DMS 273 treated with DMSO at 0.1 percent for 48 hours (cell line): Measurements from ENCODE around the gene FAM117B.
"Not testable (repeated sequence)": the region's sequence is repeated elsewhere in the genome, so short reads cannot be mapped to it uniquely, and the experiment has no call there.

Experiments
- DNase-seq: peaks from one replicate; lab custom pipeline; 2025; lab: John Stamatoyannopoulos, UW

FAM117B gene

DNA sequence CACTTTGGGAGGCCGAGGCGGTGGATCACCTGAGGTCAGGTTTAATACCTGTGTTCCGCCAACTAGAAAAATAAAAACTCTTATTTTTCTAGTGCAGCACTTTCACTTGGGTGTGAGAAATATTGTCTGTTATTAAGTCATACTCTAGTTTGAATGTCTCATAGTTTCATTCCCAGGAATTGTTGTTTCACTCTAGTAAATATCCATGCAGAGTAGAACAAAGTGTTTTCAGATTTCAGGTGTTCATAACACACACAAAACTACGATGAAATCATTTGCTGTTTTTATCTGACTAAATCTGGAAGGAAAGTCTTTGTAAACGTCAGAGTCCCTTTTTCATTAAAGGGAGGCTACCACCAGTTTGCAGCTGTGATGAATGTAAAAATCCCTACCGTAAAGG lies 4.0 kb downstream of the FAM117B start:
- no peak for DNase-seq

- DNase-seq = no peak
Observed at GRCh38 chr2:202639231-202639630, 4.5 kb downstream of the FAM117B start.

DNA sequence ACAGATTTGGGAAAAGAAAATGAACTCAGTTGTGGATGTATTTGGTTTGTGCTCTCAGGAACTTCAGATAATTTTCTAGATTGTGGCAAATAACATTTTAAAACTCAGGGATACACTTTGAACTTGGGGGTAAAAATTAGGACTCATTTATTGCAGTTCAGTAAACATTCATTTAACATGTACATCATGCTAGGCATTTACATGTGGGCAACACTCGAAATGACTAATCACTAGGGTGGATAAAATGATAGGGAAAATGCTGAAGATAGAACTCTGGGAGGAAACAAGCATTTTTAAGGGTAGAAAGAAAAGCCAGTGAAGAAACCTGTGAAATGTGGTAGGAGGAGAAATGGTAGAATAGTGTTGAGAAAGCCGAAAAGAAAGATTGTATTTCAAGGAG lies 7.8 kb downstream of the FAM117B start:
- no peak for DNase-seq

DNA sequence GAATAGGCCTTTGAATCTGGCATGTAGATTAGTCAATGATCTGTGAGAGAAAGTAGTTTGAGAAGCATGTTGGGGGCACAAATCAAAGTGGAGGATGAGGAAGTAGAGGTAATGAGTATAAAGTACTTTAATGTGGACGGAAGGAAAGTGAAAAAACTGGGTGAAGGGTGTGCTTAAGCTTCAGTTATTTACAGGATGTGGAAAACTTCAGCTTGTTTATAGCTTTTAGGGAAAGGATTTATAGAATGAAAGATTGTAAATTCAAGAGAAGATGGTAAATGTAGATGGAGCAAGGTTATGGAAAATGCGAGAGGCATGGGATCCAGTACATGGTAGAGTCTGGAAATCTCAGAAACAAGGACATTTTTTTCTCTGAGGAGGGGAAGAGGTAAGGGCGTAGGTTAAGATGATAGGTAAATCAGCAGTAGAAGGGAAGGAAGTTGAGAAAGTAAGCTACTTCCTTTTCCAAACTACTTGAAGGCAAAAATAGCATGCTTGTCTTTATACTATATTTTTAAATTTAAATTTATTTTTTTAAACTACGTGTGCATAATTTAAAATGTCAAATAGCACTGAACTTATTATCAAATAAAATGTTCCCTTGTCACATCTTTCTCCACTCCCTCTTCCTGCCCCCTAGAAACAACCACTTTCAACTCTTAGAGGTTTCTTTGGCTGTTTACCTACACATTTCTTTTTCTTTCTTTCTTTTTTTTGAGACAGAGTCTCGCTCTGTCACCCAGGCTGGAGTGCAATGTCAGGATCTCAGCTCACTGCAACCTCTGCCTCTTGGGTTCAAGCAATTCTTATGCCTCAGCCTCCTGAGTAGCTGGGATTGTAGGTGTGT lies 8.5 kb downstream of the FAM117B start:
- DNase-seq = no peak

DNA sequence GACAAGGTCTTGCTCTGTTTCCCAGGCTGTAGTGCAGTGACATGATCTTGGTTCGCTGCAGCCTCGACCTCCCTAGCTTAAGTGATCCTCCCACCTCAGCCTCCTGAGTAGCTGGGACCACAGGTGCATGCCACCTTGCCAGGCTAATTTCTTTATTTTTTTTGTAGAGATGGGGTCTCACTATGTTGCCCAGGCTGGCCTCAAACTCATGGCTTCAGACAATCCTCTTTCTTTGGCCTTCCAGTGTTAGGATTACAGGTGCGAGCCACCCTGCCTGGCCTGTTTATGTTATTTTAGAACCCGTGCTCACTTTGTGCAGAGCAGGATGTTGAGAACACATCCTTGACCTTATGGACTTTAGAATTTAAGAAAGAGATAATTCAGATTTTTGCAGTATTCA lies 17.4 kb downstream of the FAM117B start:
- DNase-seq = no peak

DNA sequence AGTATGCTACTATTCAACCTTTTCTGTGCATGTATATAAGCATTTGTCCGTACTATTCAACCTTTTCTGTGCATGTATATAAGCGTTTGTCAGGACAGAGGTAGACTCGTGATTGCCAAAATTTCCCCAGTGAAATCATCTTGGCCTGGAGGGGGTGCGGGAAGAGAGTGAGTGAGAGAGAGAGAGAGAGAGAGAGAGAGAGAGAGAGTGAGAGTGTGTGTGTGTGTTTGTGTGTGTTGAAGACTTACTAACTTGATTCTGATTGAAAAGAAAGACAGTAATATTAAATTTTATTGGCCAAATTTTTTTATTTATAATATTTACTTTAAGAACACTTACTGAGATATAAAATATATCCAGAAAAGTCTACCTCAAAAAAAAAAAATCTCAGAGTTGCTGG lies 19.1 kb downstream of the FAM117B start:
- no peak for DNase-seq

- no peak for DNase-seq
Observed at GRCh38 chr2:202657876-202658275, 23.1 kb downstream of the FAM117B start.

DNA sequence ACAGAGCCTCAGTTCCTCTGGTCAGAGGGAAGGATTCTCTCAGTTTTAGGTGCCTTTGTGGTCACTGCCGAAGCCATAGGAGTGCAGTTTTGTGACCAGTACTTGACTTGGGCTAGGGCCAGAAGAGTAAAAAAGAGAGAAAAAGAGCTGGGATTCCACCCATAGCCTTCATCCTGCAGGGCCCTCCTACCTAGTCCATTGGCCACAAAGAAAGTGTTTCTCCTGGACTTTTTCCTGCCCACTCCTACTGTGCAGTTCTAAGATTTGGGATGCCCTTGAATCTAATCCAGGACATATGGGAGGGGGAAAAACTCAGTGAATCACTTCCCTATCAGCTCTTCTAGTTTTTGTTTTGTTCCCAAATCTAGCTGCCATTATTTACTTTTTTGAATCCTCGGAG lies 26.0 kb downstream of the FAM117B start:
- no peak for DNase-seq

DNA sequence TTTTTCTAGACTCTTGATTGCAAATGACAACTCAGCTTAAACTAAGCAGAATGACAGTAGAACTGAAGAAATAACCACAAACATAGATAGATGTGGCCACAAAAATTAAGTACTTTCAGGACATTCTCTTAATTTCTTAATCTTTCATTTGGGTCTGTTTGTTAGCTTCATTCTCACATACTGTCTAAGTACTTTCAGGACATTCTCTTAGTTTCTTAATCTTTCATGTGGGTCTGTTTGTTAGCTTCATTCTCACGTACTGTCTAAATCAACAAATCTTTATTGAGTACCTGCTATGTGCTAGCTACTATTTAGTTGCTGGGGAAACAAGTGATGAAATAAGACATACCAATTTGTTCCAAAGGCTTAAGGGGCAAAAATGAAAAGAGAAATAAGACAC lies 35.1 kb downstream of the FAM117B start:
- no peak for DNase-seq

DNA sequence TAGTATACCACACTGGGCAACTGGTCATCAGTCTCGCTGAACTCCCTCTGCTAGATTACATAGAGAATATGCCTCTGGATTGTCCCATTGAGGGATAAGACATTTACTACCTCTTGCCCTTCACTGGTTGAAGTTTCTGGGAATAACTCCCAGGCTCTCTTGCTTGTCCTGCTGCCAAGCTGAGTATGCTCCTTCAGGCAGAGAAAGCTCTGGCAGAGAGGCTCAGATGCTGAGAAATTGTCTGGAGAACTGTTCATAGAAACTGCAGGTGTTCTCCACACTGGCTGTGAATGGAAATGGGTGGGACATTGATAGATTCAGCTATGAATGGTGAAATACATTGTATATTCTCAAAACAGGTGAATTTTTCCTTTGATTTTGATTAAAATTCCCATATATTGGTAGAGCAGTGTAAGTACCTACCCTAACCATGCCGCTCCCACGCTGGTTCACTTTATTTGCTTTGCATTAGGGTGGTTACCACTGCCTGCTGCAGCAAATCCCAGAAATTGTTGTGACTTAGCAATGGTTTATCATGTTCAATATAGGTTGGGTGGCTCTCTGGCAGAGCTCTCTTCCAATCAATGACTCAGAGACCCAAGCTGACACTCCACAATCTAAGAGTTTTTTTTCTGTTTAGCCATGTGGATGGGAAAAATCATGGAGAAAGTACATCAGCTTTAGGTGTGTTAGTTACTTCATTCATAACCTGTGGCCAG lies 36.7 kb downstream of the FAM117B start:
- no peak for DNase-seq

GRCh38 chr2:202675097-202675496 lies 40.3 kb downstream of the FAM117B start:
- DNase-seq = not testable (repeated sequence)

DNA sequence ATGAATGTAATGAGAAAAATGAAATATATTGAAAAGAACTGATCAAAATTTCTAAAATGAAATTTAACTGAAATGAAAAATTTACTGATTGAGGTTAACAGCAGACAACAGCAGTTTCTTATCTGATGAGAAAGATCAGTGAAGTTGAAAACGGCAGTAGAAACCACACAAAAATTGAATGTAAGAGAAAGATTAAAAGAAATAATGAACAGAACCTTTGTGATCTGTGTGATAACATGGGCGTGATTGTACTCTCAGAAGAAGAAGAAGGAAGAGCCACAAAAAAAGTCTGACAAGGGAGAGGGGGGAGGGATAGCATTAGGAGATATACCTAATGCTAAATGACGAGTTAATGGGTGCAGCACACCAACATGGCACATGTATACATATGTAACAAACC lies 45.2 kb downstream of the FAM117B start:
- no peak for DNase-seq

GRCh38 chr2:202680512-202680911 lies 45.7 kb downstream of the FAM117B start:
- DNase-seq = no peak

GRCh38 chr2:202681688-202682205 lies 47.0 kb downstream of the FAM117B start:
- DNase-seq = no peak

- no peak for DNase-seq
Observed at GRCh38 chr2:202682274-202682673, 47.5 kb downstream of the FAM117B start.

DNA sequence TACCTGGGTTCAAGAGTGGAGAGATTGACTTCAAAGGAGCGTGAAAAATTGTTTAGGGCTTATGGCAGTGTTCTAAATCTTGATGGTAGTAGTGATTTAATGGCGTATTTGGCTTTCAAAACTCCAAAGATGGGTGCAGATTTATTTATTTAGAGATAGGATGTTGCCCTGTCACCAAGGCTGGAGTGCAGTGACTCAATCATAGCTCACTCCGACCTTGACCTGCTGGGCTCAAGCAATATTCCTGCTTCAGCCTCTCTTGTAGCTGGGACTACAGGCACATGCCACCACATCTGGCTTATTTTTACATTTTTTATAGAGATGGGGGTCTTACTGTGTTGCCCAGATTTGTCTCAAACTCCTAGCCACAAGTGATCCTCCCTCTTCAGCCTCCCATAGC lies 52.5 kb downstream of the FAM117B start:
- DNase-seq = no peak

GRCh38 chr2:202689459-202689858 lies 54.7 kb downstream of the FAM117B start:
- no peak for DNase-seq

- no peak for DNase-seq
Observed at GRCh38 chr2:202689898-202690297, 55.1 kb downstream of the FAM117B start.

GRCh38 chr2:202690321-202690900 lies 55.6 kb downstream of the FAM117B start:
- no peak for DNase-seq

GRCh38 chr2:202693503-202693902 lies 58.7 kb downstream of the FAM117B start:
- no peak for DNase-seq

DNA sequence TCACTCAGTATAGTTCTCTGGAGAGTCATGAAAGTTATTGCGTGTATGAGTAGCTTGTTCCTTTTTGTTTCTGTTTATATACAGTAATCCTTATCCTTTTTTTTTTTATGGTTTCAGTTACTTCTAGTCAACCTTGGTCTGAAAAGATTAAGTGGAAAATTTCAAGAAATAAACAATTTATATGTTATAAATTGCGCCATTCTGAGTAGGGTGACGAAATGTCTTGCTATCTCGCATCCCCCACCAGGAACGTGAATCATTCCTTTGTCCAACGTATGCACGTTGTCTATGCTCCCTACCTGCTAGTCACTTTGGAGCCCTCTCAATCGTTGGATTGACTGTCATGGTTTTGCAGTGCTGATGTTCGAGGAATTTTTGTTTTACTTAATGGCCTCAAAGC lies 60.4 kb downstream of the FAM117B start:
- DNase-seq = no peak

- DNase-seq = no peak
Observed at GRCh38 chr2:202700075-202700901, 65.5 kb downstream of the FAM117B start.
